Peyer's patch (tissue), 4 donors: ENCODE results near the gene SLC29A1. TPM values are rescaled to one million over a fixed set of nuclear protein-coding genes. Genes with fewer than 3 reads are reported as not detected.
"Not testable (repeated sequence)": the region's sequence is repeated elsewhere in the genome, so short reads cannot be mapped to it uniquely, and the experiment has no call there.

Source experiments
- DNase-seq, 3 donors: peaks; one replicate each; pipeline ENCODE4 v3.0.0-alpha.2; 2017 to 2019
- H3K27ac ChIP-seq, 4 donors: fragments of 200-600 bp; sonication (generic); one replicate each; pipeline ENCODE4 v1.5.1; 2016 to 2019
- H3K27me3 ChIP-seq, 2 donors: fragments of 200-600 bp; sonication (generic); one replicate each; pipeline ENCODE4 v1.5.1; 2019
- H3K36me3 ChIP-seq, 3 donors: fragments of 200-600 bp; sonication (generic); one replicate each; pipeline ENCODE4 v1.5.1; 2016 to 2019
- H3K4me1 ChIP-seq, 4 donors: fragments of 200-600 bp; sonication (generic); one replicate each; pipeline ENCODE4 v1.5.1; 2016 to 2019
- H3K4me3 ChIP-seq, 4 donors: fragments of 200-600 bp; sonication (generic); 1 replicate in 3 of 4; 2 replicates in 1 of 4; pipeline ENCODE4 v1.5.1; 2016 to 2019; ENCODE audit warnings: mild to moderate bottlenecking in 1 of 4
- H3K9me3 ChIP-seq, 4 donors: fragments of 200-600 bp; sonication (generic); one replicate each; pipeline ENCODE4 v1.5.1; 2016 to 2019; ENCODE audit warnings: mild to moderate bottlenecking in 1 of 4
- POLR2A ChIP-seq, 2 donors: fragments of 450-650 bp; IDR thresholded peaks; one replicate each; pipeline ENCODE4 v1.5.1; 2017; ENCODE audit warnings: antibody characterized with exemption in 2 of 2, mild to moderate bottlenecking in 2 of 2, moderate library complexity in 2 of 2
- total RNA-seq, 4 donors: library from RNA; depleted of rRNA; stranded (reverse); fragments of >200 nt; gene quantifications; one replicate each; pipeline ENCODE4 v1.1.0, GENCODE V29; 2016
- TF ChIP-seq, protein P1 (sequence below), 6 experiments: fragments of 450-650 bp in 4 of 6; fragments of 200-600 bp in 2 of 6; sonication (generic) in 1 of 6; IDR thresholded peaks; one replicate each; pipeline ENCODE4 v1.5.1; 2017 to 2019; ENCODE audit warnings: antibody characterized with exemption in 6 of 6, mild to moderate bottlenecking in 3 of 6, moderate library complexity in 1 of 6

Gene SLC29A1
- total RNA-seq, 4 donors from 2014 or later, result 4.4 to 25.6 (median 19.5) TPM

GRCh38 chr6:44178424-44179071 is 44.8 kb upstream of the SLC29A1 start:
- no peaks in the 10 kb centered on the region for H3K27me3 ChIP-seq
- peak overlapping the region in 2 of 4 donors; percentile 65 to 67 for H3K27ac ChIP-seq
- H3K36me3 ChIP-seq, result no peaks in the 10 kb centered on the region
- no peak overlapping the region for H3K4me3 ChIP-seq
- no peaks in the 10 kb centered on the region for H3K9me3 ChIP-seq
- TF ChIP-seq, protein P1, sequence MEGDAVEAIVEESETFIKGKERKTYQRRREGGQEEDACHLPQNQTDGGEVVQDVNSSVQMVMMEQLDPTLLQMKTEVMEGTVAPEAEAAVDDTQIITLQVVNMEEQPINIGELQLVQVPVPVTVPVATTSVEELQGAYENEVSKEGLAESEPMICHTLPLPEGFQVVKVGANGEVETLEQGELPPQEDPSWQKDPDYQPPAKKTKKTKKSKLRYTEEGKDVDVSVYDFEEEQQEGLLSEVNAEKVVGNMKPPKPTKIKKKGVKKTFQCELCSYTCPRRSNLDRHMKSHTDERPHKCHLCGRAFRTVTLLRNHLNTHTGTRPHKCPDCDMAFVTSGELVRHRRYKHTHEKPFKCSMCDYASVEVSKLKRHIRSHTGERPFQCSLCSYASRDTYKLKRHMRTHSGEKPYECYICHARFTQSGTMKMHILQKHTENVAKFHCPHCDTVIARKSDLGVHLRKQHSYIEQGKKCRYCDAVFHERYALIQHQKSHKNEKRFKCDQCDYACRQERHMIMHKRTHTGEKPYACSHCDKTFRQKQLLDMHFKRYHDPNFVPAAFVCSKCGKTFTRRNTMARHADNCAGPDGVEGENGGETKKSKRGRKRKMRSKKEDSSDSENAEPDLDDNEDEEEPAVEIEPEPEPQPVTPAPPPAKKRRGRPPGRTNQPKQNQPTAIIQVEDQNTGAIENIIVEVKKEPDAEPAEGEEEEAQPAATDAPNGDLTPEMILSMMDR (IDR thresholded peaks at IDR 0.05), result no peak
- peaks cover 0 to 21% (median 0%) of the 10 kb centered on the region in 4 donors for H3K4me1 ChIP-seq
- DNase-seq, result no peak

GRCh38 chr6:44179072-44179536 is 44.3 kb upstream of the SLC29A1 start:
- peaks cover 0 to 21% (median 0%) of the 10 kb centered on the region in 4 donors for H3K4me1 ChIP-seq
- no peaks in the 10 kb centered on the region for H3K36me3 ChIP-seq
- no peak for TF ChIP-seq POLR2A (IDR thresholded peaks at IDR 0.05)
- TF ChIP-seq, protein P1 (IDR thresholded peaks at IDR 0.05), result no peak
- H3K27me3 ChIP-seq, result no peaks in the 10 kb centered on the region
- no peak overlapping the region for H3K4me3 ChIP-seq
- H3K27ac ChIP-seq, result no peak overlapping the region
- no peak for DNase-seq
- no peaks in the 10 kb centered on the region for H3K9me3 ChIP-seq

DNA sequence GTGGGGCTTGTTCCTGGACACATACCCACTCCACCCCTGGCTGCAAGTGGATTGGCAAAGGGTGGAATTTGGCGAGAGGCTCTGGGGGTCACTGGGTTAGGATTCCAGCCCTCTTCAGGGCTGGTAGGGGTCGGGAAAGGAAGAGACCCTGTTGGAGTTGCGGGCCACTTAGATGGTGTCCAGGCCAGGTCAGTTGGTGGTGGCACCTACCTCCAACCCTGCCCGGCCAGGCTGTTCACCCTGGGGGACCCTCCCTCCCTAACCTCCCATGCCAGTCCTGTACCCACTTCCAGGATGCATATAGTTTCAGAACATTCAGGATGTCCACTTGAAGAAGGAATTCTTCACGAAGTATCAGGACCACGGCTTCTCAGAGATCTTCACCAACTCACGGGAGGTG is 43.7 kb upstream of the SLC29A1 start:
- no peak overlapping the region for H3K4me3 ChIP-seq
- H3K27ac ChIP-seq, result no peak overlapping the region
- H3K9me3 ChIP-seq, result no peaks in the 10 kb centered on the region
- H3K36me3 ChIP-seq, result no peaks in the 10 kb centered on the region
- H3K27me3 ChIP-seq, result no peaks in the 10 kb centered on the region
- no peak for TF ChIP-seq POLR2A (IDR thresholded peaks at IDR 0.05)
- TF ChIP-seq, protein P1 (IDR thresholded peaks at IDR 0.05), result no peak
- H3K4me1 ChIP-seq, result peaks cover 0 to 21% (median 0%) of the 10 kb centered on the region in 4 donors
- DNase-seq, result no peak

DNA sequence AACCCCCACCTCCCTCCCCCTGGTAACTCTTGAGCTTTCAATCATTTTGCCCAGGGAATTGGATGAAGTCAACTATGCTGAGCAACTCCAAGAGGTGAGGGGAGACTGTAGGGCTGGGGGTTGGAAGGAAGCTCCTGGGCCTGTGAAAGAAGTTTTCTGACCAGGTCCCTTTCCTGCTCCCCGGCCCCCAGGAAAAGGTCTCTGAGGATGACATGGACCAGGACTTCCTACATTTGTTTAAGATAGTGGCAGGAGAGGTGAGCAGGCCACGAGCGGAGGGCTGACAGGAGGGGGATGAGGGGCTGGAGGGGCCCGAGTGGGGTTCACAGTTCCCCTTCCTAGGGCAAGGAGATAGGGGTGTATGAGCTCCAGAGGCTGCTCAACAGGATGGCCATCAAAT is 43.0 kb upstream of the SLC29A1 start:
- peaks cover 0 to 21% (median 0%) of the 10 kb centered on the region in 4 donors for H3K4me1 ChIP-seq
- DNase-seq, result no peak
- TF ChIP-seq, protein P1 (IDR thresholded peaks at IDR 0.05), result no peak
- TF ChIP-seq POLR2A (IDR thresholded peaks at IDR 0.05), result no peak
- H3K27ac ChIP-seq, result no peak overlapping the region
- no peaks in the 10 kb centered on the region for H3K9me3 ChIP-seq
- no peak overlapping the region for H3K4me3 ChIP-seq
- no peaks in the 10 kb centered on the region for H3K36me3 ChIP-seq
- no peaks in the 10 kb centered on the region for H3K27me3 ChIP-seq

DNA sequence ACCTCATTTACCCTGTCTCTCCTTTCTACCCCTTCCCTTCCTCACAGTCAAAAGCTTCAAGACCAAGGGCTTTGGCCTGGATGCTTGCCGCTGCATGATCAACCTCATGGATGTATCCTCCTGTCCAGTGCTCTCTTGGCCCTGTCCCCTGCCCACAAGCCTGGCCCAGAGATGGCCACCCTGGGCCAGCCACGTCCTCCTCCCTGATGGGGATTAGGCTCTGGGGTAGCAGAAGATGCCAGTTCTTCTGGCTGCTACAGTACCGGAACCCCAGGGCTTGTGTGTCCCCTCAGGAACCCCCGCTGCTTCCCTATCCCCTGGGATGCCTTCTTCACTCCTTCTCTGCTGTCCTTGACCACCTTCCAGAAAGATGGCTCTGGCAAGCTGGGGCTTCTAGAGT is 42.5 kb upstream of the SLC29A1 start:
- H3K27ac ChIP-seq, result no peak overlapping the region
- no peaks in the 10 kb centered on the region for H3K36me3 ChIP-seq
- peaks cover 0 to 21% (median 0%) of the 10 kb centered on the region in 4 donors for H3K4me1 ChIP-seq
- TF ChIP-seq, protein P1 (IDR thresholded peaks at IDR 0.05), result no peak
- TF ChIP-seq POLR2A (IDR thresholded peaks at IDR 0.05), result no peak
- H3K9me3 ChIP-seq, result no peaks in the 10 kb centered on the region
- no peak overlapping the region for H3K4me3 ChIP-seq
- no peaks in the 10 kb centered on the region for H3K27me3 ChIP-seq
- no peak for DNase-seq

DNA sequence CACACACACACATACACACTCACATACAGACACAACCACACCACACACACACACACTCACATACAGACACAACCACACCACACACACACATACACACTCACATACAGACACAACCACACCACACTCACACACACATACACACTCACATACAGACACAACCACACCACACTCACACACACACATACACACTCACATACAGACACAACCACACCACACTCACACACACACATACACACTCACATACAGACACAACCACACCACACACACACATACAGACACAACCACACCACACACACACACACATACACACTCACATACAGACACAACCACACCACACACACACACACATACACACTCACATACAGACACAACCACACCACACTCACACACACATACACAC is 41.6 kb upstream of the SLC29A1 start:
- H3K36me3 ChIP-seq, result not testable (repeated sequence)

More for the DNA sequence above, 41.6 kb upstream of the SLC29A1 start:
- not testable (repeated sequence) for DNase-seq, H3K4me3 ChIP-seq, H3K9me3 ChIP-seq, H3K27me3 ChIP-seq, H3K27ac ChIP-seq
- H3K4me1 ChIP-seq, result peaks cover 0 to 13% (median 0%) of the 10 kb centered on the region in 4 donors
